Inflammatory macrophage treated with lipopolysaccharide for 4 hours (primary cell): Measurements from ENCODE around the gene ITPRIPL2.

ENCODE experiments used
- DNase-seq: peaks from one replicate; pipeline ENCODE4 v3.0.0-alpha.2; 2020

The ITPRIPL2 gene

GRCh38 chr16:19123535-19124178 is 9.9 kb downstream of the ITPRIPL2 start:
- DNase-seq = no peak

GRCh38 chr16:19126300-19126699 is 12.5 kb downstream of the ITPRIPL2 start:
- no peak for DNase-seq

- peak; percentile 43 for DNase-seq
Observed at GRCh38 chr16:19127205-19127604, 13.4 kb downstream of the ITPRIPL2 start.

- peak; percentile 68 for DNase-seq
Observed at GRCh38 chr16:19127674-19128131, 13.9 kb downstream of the ITPRIPL2 start.

- no peak for DNase-seq
Observed at GRCh38 chr16:19128454-19129200, 14.9 kb downstream of the ITPRIPL2 start.

GRCh38 chr16:19130385-19130784 is 16.6 kb downstream of the ITPRIPL2 start:
- DNase-seq = peak; percentile 26

GRCh38 chr16:19130852-19131824 is 17.4 kb downstream of the ITPRIPL2 start:
- peak; percentile 99 for DNase-seq

GRCh38 chr16:19131825-19132218 is 18.1 kb downstream of the ITPRIPL2 start:
- DNase-seq = peak; percentile 93

GRCh38 chr16:19132255-19132654 is 18.5 kb downstream of the ITPRIPL2 start:
- DNase-seq = peak; percentile 86

GRCh38 chr16:19132898-19133297 is 19.1 kb downstream of the ITPRIPL2 start:
- DNase-seq = peak; percentile 66

GRCh38 chr16:19133600-19133999 is 19.8 kb downstream of the ITPRIPL2 start:
- no peak for DNase-seq

- DNase-seq = no peak
Observed at GRCh38 chr16:19135201-19135842, 21.6 kb downstream of the ITPRIPL2 start.

- no peak for DNase-seq
Observed at GRCh38 chr16:19135896-19136438, 22.2 kb downstream of the ITPRIPL2 start.

GRCh38 chr16:19136549-19137196 is 22.9 kb downstream of the ITPRIPL2 start:
- DNase-seq = peak; percentile 89

- peak; percentile 49 for DNase-seq
Observed at GRCh38 chr16:19137201-19138128, 23.7 kb downstream of the ITPRIPL2 start.

- DNase-seq = peak; percentile 86
Observed at GRCh38 chr16:19138601-19139000, 24.8 kb downstream of the ITPRIPL2 start.

- DNase-seq = no peak
Observed at GRCh38 chr16:19139436-19140091, 25.8 kb downstream of the ITPRIPL2 start.

GRCh38 chr16:19140396-19140795 is 26.6 kb downstream of the ITPRIPL2 start:
- DNase-seq = no peak

GRCh38 chr16:19142939-19143598 is 29.3 kb downstream of the ITPRIPL2 start:
- no peak for DNase-seq

GRCh38 chr16:19143599-19143956 is 29.8 kb downstream of the ITPRIPL2 start:
- DNase-seq = no peak
